Smooth muscle cell (in vitro differentiated cells): ENCODE data around the gene ARAP1. TPM values are rescaled to one million over a fixed set of nuclear protein-coding genes. Genes with fewer than 3 reads are reported as not detected.

ENCODE experiments used
- DNase-seq: peaks from one replicate; lab custom pipeline; 2025; ENCODE audit not compliant: unreplicated experiment; lab: John Stamatoyannopoulos, UW
- H2AFZ ChIP-seq: fragments of 200-600 bp; sonication (generic); 2 replicates; pipeline ENCODE4 v1.6.0; 2016; ENCODE audit warnings: antibody characterized with exemption, low read depth, mild to moderate bottlenecking
- H3F3A ChIP-seq: fragments of 200-600 bp; sonication (generic); 2 replicates; pipeline ENCODE4 v1.6.0; 2017; ENCODE audit warnings: antibody characterized with exemption, low read depth
- H3K27ac ChIP-seq: fragments of 200-600 bp; sonication (generic); 2 replicates; pipeline ENCODE4 v1.5.1; 2016; ENCODE audit warnings: low read depth, mild to moderate bottlenecking
- H3K27me3 ChIP-seq: fragments of 200-600 bp; sonication (generic); 2 replicates; pipeline ENCODE4 v1.6.1; 2016; ENCODE audit warnings: low read depth, mild to moderate bottlenecking
- H3K36me3 ChIP-seq: fragments of 200-600 bp; sonication (generic); 2 replicates; pipeline ENCODE4 v1.5.1; 2016; ENCODE audit warnings: low read depth
- H3K4me1 ChIP-seq: fragments of 200-600 bp; sonication (generic); 2 replicates; pipeline ENCODE4 v1.5.1; 2016; ENCODE audit warnings: low read depth
- H3K4me2 ChIP-seq: fragments of 200-600 bp; sonication (generic); 2 replicates; pipeline ENCODE4 v1.6.0; 2016; ENCODE audit warnings: mild to moderate bottlenecking
- H3K4me3 ChIP-seq: fragments of 200-600 bp; sonication (generic); 2 replicates; pipeline ENCODE4 v1.5.1; 2016; ENCODE audit warnings: mild to moderate bottlenecking
- H3K79me2 ChIP-seq: fragments of 200-600 bp; sonication (generic); 2 replicates; pipeline ENCODE4 v1.6.0; 2016; ENCODE audit warnings: low read depth, mild to moderate bottlenecking
- H3K9ac ChIP-seq: fragments of 200-600 bp; sonication (generic); 2 replicates; pipeline ENCODE4 v1.6.0; 2016; ENCODE audit warnings: low read depth
- H3K9me3 ChIP-seq: fragments of 200-600 bp; sonication (generic); replicated peaks from 2 replicates; pipeline ENCODE4 v1.5.1; 2016; ENCODE audit warnings: low read depth
- H4K20me1 ChIP-seq: fragments of 200-600 bp; sonication (generic); 2 replicates; pipeline ENCODE4 v1.6.0; 2016; ENCODE audit warnings: low read depth
- WGBS: methylation state at CpG from one replicate; pipeline ENCODE4 v1.1.7; 2016; ENCODE audit warnings: low lambda C conversion rate; 5-methylcytosine and 5-hydroxymethylcytosine counted together
- polyA plus RNA-seq: library from polyadenylated mRNA; unstranded; fragments of >200 nt; fragmentation: Nextera tagmentation; extraction: Ambion mirVana; gene quantifications from 2 replicates; pipeline ENCODE4 v1.2.1, GENCODE V29; 2016
- total RNA-seq: library from RNA; depleted of rRNA; stranded (reverse); fragments of >200 nt; gene quantifications from 2 replicates; pipeline ENCODE4 v1.2.3, GENCODE V29; 2014
- TF ChIP-seq, protein P1 (sequence below): fragments of 200-600 bp; sonication (generic); IDR thresholded peaks from 2 replicates; pipeline ENCODE4 v1.5.1; 2017; ENCODE audit warnings: borderline replicate concordance, mild to moderate bottlenecking, antibody characterized with exemption; ENCODE audit not compliant: insufficient read depth, poor library complexity, severe bottlenecking

ARAP1 gene
- total and polyA plus RNA-seq, 2 experiments from 2014 or later = 45.2 to 45.6 TPM

DNA sequence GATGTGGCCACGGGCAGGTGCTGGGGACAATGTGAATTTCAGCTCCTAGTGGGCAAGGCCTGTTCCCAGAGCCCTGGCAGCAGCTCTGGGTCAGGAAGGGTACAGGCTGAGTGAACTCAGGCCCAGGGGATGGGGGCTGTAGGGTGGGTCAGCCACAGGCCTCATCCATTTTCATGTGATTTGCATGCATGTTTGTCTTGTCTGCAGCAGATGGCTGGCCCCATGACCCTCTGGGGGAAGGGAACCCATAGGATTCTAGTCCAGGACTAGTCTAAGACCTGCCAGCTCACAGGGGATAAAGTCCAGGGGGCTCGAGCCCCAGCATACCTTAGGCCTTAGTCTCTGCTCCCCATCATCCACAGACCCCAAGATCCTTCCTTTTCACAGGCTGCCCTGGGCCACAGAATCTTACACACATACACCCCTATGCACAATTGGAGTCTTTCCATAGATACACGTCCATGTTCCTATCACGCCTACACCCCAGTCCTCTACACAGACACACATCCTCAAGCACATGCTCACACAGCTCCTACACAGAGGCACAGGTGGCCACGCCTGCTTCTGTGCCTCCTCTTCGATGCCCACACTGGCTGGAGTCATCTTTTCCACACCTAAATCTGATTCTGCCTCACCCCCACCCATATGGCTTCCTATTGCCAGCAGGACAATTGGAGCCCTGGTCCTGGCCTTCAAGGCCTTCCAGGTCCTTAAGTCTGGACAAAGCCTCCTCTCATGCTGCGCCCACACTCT lies 103.6 kb downstream of the ARAP1 start:
- Histone ChIP-seq H3K27me3 (peaks cover 10% of the 10 kb centered on the region), H3K27ac (no peak overlapping the region), H3K9ac (no peak overlapping the region), H3K4me2 (no peak overlapping the region), H2AFZ (no peak overlapping the region), H3K9me3 (no peaks in the 10 kb centered on the region), H3K4me3 (no peak overlapping the region), H3K4me1 (no peaks in the 10 kb centered on the region), H3K79me2 (no peaks in the 10 kb centered on the region), H3F3A (no peaks in the 10 kb centered on the region), H3K36me3 (no peaks in the 10 kb centered on the region), H4K20me1 (no peaks in the 10 kb centered on the region)
- TF ChIP-seq, protein P1, sequence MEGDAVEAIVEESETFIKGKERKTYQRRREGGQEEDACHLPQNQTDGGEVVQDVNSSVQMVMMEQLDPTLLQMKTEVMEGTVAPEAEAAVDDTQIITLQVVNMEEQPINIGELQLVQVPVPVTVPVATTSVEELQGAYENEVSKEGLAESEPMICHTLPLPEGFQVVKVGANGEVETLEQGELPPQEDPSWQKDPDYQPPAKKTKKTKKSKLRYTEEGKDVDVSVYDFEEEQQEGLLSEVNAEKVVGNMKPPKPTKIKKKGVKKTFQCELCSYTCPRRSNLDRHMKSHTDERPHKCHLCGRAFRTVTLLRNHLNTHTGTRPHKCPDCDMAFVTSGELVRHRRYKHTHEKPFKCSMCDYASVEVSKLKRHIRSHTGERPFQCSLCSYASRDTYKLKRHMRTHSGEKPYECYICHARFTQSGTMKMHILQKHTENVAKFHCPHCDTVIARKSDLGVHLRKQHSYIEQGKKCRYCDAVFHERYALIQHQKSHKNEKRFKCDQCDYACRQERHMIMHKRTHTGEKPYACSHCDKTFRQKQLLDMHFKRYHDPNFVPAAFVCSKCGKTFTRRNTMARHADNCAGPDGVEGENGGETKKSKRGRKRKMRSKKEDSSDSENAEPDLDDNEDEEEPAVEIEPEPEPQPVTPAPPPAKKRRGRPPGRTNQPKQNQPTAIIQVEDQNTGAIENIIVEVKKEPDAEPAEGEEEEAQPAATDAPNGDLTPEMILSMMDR = no peak
- DNase-seq = no peak
- WGBS = 84% methylated on average over 7 of the region's 7 CpGs

DNA sequence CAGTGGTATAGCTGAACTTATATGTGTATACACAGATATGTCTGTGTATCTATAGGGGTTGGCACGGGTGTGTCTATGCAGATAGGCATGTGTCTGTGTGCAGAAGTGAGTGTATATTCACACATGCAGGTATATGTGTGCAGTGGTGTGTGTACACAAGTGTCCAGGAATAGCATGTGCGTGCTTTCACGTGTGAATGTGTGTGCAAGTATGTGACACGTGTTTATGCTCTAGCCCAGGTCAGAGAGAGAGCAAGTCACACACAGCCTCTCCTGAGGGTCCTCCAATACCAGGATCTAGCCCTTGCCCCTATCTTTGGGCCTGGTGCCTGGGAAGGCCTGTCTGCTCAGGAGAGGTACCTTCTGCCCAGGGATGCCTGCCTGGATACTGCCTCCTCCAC lies 104.3 kb downstream of the ARAP1 start:
- H3K36me3 ChIP-seq = no peaks in the 10 kb centered on the region
- H3K4me2 ChIP-seq = no peak overlapping the region
- H3K4me1 ChIP-seq = peaks cover under 1% of the 10 kb centered on the region
- H3F3A ChIP-seq = no peaks in the 10 kb centered on the region
- no peak overlapping the region for H3K9ac ChIP-seq
- H3K9me3 ChIP-seq = no peaks in the 10 kb centered on the region
- TF ChIP-seq, protein P1 = no peak
- H3K79me2 ChIP-seq = no peaks in the 10 kb centered on the region
- no peak overlapping the region for H3K4me3 ChIP-seq
- H3K27ac ChIP-seq = no peak overlapping the region
- H2AFZ ChIP-seq = no peak overlapping the region
- no peaks in the 10 kb centered on the region for H4K20me1 ChIP-seq
- WGBS = 86% methylated on average over 4 of the region's 4 CpGs
- no peak for DNase-seq
- peaks cover 5% of the 10 kb centered on the region for H3K27me3 ChIP-seq

DNA sequence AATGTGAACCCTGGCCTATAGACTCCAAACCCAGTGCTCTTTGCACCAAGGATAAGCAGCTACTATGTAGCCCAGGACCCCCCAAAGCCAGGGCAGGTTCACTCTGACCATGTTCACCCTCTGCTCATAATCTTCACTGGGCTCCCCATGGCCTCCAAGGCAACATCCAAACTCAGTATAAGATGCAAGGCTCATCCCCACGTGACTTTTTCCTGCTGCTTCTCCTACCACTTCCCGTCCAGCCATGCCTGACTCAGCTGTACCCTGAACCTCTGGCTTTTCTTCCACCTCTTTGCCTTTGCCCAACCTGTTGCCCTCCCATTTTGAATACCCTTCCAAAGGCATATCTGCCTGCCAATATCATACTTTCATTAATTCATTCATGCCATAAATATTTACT lies 105.7 kb downstream of the ARAP1 start:
- H3K9ac ChIP-seq = no peak overlapping the region
- WGBS = 76% methylated on average over 2 of the region's 2 CpGs
- peaks cover 5% of the 10 kb centered on the region for H3K4me1 ChIP-seq
- no peak for DNase-seq
- H3K4me2 ChIP-seq = no peak overlapping the region
- H3K9me3 ChIP-seq = no peaks in the 10 kb centered on the region
- no peaks in the 10 kb centered on the region for H3K79me2 ChIP-seq
- H4K20me1 ChIP-seq = no peaks in the 10 kb centered on the region
- H3F3A ChIP-seq = no peaks in the 10 kb centered on the region
- H3K4me3 ChIP-seq = no peak overlapping the region
- H2AFZ ChIP-seq = no peak overlapping the region
- no peak overlapping the region for H3K27ac ChIP-seq
- no peaks in the 10 kb centered on the region for H3K36me3 ChIP-seq
- H3K27me3 ChIP-seq = peaks cover 11% of the 10 kb centered on the region
- TF ChIP-seq, protein P1 = no peak

DNA sequence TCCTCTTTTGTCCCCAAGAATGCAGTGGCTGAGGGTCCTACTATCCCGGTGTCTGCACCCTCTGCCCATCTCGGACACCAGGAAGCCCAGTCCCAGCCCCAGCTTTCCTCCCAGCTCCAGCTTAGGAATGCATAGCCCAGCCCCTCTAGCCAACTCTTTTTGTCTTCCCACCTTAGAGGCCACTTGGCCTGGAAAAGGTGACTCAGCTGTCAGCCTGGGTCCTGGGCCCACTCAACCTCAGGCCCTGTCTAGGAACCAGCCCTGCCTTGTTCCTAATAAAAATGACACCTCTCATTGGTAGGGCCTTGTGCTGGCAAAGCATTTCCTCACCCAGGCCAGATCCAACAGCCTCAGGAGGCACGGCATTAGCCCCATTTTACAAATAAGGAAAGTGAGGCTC lies 106.2 kb downstream of the ARAP1 start:
- Histone ChIP-seq H3K9me3 (no peaks in the 10 kb centered on the region), H3K4me1 (peaks cover 5% of the 10 kb centered on the region), H3K27me3 (peaks cover 11% of the 10 kb centered on the region), H3K36me3 (no peaks in the 10 kb centered on the region), H3K4me3 (no peak overlapping the region), H2AFZ (no peak overlapping the region), H3K9ac (no peak overlapping the region), H3K79me2 (no peaks in the 10 kb centered on the region), H3F3A (no peaks in the 10 kb centered on the region), H3K4me2 (no peak overlapping the region), H3K27ac (no peak overlapping the region), H4K20me1 (no peaks in the 10 kb centered on the region)
- 79% methylated on average over 3 of the region's 3 CpGs for WGBS
- TF ChIP-seq, protein P1 = no peak
- no peak for DNase-seq
